H1 (cell line): ENCODE measurements around the gene RARRES2. TPM values are rescaled to one million over a fixed set of nuclear protein-coding genes. Genes with fewer than 3 reads are reported as not detected.

ENCODE experiments used
- HDAC2 ChIP-seq, 2 experiments: fragments of 300-600 bp in 1 of 2; sonication (generic) in 1 of 2; IDR thresholded peaks; 2 replicates each; pipeline ENCODE4 v1.6.1; 2011 to 2012; ENCODE audit warnings: low read depth in 2 of 2, low read length in 2 of 2, mild to moderate bottlenecking in 2 of 2, moderate library complexity in 2 of 2, borderline replicate concordance in 1 of 2, inconsistent platforms in 1 of 2
- MAFK ChIP-seq: IDR thresholded peaks from 2 replicates; pipeline ENCODE4 v1.6.1; 2012; ENCODE audit warnings: low read depth, mild to moderate bottlenecking, improper control_type of control experiment, low read length
- MAX ChIP-seq: IDR thresholded peaks from 2 replicates; pipeline ENCODE4 v1.6.1; 2012; ENCODE audit warnings: inconsistent platforms
- RFX5 ChIP-seq: IDR thresholded peaks from 2 replicates; pipeline ENCODE4 v1.6.1; 2011; ENCODE audit warnings: low read depth, low read length, improper control_type of control experiment, borderline replicate concordance
- SIN3A ChIP-seq, 2 experiments: IDR thresholded peaks in 1 of 2; conservative IDR thresholded peaks in 1 of 2; 2 replicates each; pipeline ENCODE4 v1.6.1; 2011 to 2012; ENCODE audit warnings: low read length in 2 of 2, improper control_type of control experiment in 1 of 2, low read depth in 1 of 2, mild to moderate bottlenecking in 1 of 2
- TEAD4 ChIP-seq: IDR thresholded peaks from 2 replicates; pipeline ENCODE4 v1.6.1; 2012; ENCODE audit warnings: low read depth, low read length, inconsistent platforms, mixed read lengths
- polyA plus RNA-seq, 7 experiments: library from polyadenylated mRNA; depleted of rRNA in 3 of 7; stranded (reverse) in 5 of 7; unstranded in 2 of 7; fragments of >200 nt in 5 of 7; fragments of 200-250 nt in 2 of 7; gene quantifications; 1 replicate in 5 of 7; 2 replicates in 1 of 7; 4 replicates in 1 of 7; pipeline versions ENCODE4 v1.2.1 to v1.2.3, GENCODE V29; 2011 to 2013; ENCODE audit warnings: missing spikeins in 2 of 7, mixed read lengths in 2 of 7
- total RNA-seq: library from RNA; stranded (reverse); fragmentation: NEBNext Ultra II Directional; extraction: Animal tissue kit (Norgen Biotek cat#: 25700); gene quantifications from 2 replicates; pipeline ENCODE4 v1.2.1, GENCODE V29; 2021
- TF ChIP-seq, protein P1 (sequence below): fragments of 300-600 bp; sonication (generic); IDR thresholded peaks from 2 replicates; pipeline ENCODE4 v1.7.1; 2012; ENCODE audit warnings: low read length, moderate library complexity, mild to moderate bottlenecking, inconsistent platforms; ENCODE audit not compliant: insufficient replicate concordance

Gene RARRES2
- total and polyA plus RNA-seq, 2 of the 8 experiments (the other 6 are each of a cell fraction or from before 2014, with no cell fraction given) = 254 to 441 TPM

DNA sequence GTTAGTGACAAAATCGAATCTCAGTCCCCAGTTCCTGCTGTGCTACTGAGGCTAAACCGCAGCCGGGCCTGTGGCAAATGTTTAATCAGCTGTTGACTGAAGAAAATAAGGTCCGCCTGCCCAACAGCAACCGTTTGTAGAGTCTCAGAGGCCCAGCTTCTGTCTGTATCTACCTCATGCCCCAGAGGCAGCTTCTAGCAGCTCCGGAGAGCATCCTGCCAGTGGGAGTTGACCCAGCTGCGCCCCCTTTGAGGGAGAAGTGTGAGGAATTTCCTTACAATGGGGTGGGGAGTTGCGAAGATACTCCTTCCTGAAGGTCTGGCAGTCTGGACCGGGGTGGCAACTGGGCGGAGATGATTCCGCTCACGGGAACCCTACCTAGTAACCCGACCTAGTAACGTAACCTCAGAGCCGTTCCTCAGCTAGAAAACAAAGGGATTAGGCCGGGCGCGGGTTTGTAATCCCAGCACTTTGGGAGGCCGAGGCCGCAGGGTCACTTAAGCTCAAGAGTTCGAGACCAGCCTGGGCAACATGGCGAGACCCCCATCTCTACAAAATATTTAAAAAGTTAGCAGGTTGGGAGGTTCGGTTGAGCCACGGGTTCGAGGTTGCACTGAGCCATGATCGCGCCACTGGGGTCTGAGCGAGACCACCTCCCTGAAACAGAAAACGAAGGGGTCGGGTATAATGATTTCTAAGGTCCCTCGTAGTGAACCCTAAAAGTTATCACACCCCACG lies 36.9 kb upstream of the RARRES2 start (continued):
- TF ChIP-seq, protein P1, sequence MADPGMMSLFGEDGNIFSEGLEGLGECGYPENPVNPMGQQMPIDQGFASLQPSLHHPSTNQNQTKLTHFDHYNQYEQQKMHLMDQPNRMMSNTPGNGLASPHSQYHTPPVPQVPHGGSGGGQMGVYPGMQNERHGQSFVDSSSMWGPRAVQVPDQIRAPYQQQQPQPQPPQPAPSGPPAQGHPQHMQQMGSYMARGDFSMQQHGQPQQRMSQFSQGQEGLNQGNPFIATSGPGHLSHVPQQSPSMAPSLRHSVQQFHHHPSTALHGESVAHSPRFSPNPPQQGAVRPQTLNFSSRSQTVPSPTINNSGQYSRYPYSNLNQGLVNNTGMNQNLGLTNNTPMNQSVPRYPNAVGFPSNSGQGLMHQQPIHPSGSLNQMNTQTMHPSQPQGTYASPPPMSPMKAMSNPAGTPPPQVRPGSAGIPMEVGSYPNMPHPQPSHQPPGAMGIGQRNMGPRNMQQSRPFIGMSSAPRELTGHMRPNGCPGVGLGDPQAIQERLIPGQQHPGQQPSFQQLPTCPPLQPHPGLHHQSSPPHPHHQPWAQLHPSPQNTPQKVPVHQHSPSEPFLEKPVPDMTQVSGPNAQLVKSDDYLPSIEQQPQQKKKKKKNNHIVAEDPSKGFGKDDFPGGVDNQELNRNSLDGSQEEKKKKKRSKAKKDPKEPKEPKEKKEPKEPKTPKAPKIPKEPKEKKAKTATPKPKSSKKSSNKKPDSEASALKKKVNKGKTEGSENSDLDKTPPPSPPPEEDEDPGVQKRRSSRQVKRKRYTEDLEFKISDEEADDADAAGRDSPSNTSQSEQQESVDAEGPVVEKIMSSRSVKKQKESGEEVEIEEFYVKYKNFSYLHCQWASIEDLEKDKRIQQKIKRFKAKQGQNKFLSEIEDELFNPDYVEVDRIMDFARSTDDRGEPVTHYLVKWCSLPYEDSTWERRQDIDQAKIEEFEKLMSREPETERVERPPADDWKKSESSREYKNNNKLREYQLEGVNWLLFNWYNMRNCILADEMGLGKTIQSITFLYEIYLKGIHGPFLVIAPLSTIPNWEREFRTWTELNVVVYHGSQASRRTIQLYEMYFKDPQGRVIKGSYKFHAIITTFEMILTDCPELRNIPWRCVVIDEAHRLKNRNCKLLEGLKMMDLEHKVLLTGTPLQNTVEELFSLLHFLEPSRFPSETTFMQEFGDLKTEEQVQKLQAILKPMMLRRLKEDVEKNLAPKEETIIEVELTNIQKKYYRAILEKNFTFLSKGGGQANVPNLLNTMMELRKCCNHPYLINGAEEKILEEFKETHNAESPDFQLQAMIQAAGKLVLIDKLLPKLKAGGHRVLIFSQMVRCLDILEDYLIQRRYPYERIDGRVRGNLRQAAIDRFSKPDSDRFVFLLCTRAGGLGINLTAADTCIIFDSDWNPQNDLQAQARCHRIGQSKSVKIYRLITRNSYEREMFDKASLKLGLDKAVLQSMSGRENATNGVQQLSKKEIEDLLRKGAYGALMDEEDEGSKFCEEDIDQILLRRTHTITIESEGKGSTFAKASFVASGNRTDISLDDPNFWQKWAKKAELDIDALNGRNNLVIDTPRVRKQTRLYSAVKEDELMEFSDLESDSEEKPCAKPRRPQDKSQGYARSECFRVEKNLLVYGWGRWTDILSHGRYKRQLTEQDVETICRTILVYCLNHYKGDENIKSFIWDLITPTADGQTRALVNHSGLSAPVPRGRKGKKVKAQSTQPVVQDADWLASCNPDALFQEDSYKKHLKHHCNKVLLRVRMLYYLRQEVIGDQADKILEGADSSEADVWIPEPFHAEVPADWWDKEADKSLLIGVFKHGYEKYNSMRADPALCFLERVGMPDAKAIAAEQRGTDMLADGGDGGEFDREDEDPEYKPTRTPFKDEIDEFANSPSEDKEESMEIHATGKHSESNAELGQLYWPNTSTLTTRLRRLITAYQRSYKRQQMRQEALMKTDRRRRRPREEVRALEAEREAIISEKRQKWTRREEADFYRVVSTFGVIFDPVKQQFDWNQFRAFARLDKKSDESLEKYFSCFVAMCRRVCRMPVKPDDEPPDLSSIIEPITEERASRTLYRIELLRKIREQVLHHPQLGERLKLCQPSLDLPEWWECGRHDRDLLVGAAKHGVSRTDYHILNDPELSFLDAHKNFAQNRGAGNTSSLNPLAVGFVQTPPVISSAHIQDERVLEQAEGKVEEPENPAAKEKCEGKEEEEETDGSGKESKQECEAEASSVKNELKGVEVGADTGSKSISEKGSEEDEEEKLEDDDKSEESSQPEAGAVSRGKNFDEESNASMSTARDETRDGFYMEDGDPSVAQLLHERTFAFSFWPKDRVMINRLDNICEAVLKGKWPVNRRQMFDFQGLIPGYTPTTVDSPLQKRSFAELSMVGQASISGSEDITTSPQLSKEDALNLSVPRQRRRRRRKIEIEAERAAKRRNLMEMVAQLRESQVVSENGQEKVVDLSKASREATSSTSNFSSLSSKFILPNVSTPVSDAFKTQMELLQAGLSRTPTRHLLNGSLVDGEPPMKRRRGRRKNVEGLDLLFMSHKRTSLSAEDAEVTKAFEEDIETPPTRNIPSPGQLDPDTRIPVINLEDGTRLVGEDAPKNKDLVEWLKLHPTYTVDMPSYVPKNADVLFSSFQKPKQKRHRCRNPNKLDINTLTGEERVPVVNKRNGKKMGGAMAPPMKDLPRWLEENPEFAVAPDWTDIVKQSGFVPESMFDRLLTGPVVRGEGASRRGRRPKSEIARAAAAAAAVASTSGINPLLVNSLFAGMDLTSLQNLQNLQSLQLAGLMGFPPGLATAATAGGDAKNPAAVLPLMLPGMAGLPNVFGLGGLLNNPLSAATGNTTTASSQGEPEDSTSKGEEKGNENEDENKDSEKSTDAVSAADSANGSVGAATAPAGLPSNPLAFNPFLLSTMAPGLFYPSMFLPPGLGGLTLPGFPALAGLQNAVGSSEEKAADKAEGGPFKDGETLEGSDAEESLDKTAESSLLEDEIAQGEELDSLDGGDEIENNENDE = no peak
- TF ChIP-seq RFX5 = peak; percentile 61; the same call in 1 of the 2 replicates
- peak in 1 of 2 experiments; percentile 35; a peak in 1 of 4 replicates for TF ChIP-seq HDAC2 (IDR thresholded peaks at IDR 0.05; ENCODE audit: borderline replicate concordance in 1 of 2, low read depth in 2 of 2, low read length in 2 of 2)
- TF ChIP-seq SIN3A (conservative IDR thresholded peaks at IDR 0.05 in 1 of 2, IDR thresholded peaks at IDR 0.05 in 1 of 2; ENCODE audit: low read depth in 1 of 2, low read length in 2 of 2) = peak in 1 of 2 experiments; percentile 24; a peak in 1 of 4 replicates
- TF ChIP-seq MAFK = no peak
- peak; percentile 74 for TF ChIP-seq MAX
- peak; percentile 77; the same call in 1 of the 2 replicates for TF ChIP-seq TEAD4
